OCI-LY3 (cell line): ENCODE measurements around the gene SLC17A3.

Source experiments
- CTCF ChIP-seq: fragments of 200-600, 300-600 bp; sonication (generic); IDR thresholded peaks from 2 replicates; pipeline ENCODE4 v1.5.1; 2014; ENCODE audit warnings: antibody characterized with exemption, low read length, low read depth
- EZH2phosphoT487 ChIP-seq: fragments of 200-600 bp; shearing (Covaris generic); IDR thresholded peaks from 2 replicates; pipeline ENCODE4 v1.6.1; 2018; ENCODE audit warnings: antibody characterized with exemption, mixed run types, low read depth

DNA sequence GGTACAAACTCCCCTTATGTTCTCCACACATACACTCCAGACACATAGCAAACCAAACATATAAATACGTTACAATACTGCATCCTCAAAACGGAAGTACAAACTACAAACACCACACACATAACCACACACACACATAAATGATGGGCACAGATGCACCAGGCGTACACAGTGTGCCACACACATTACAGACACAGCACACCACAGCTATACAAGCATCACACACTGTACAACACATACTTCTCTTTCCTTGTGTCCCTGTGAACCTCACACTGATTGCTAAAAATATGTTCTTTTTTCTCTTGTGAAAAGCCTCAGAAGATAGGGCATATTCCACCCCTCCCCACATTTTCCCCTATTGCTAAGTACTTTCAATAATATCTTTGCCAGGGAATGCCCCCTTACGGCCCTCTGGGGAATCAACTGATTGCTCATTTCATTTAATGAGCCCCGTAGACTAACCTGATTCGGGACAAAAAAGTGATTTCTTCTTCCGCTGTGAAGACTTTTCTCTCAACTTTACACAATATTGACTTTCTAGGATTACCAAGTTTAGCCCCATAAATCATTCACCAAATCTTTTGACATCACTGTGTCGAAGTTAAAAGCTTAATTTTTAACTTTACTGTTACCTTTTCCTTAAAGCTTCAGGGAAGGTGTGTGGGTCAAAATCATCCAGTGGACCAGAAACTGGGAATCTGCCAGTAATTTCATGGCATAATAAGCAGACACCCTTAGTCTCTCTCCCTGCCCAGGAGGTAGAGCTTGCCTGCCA, 42.3 kb downstream of the SLC17A3 start, which contains the start of gene SLC17A1:
- no peak for TF ChIP-seq CTCF
- TF ChIP-seq EZH2phosphoT487, result no peak
